Esophagus muscularis mucosa (tissue), 4 donors: ENCODE data around the gene PAK5. TPM values are rescaled to one million over a fixed set of nuclear protein-coding genes. Genes with fewer than 3 reads are reported as not detected.

Experiments
- DNase-seq: peaks from one replicate; pipeline ENCODE4 v3.0.0-alpha.2; 2017; ENCODE audit errors: extremely low spot score
- H3K27ac ChIP-seq, 4 donors: fragments of 200-600 bp; sonication (generic); replicated peaks in 1 of 4; 1 replicate in 3 of 4; 2 replicates in 1 of 4; pipeline ENCODE4 v1.5.1; 2016 to 2019; ENCODE audit warnings: mild to moderate bottlenecking in 1 of 4
- H3K27me3 ChIP-seq, 4 donors: fragments of 200-600 bp; sonication (generic); one replicate each; pipeline versions ENCODE4 v1.5.1 to v1.6.0; 2016 to 2019
- H3K36me3 ChIP-seq, 4 donors: fragments of 200-600 bp; sonication (generic); one replicate each; pipeline ENCODE4 v1.5.1; 2016 to 2019
- H3K4me1 ChIP-seq, 4 donors: fragments of 200-600 bp; sonication (generic); one replicate each; pipeline ENCODE4 v1.5.1; 2016 to 2019
- H3K4me3 ChIP-seq, 4 donors: fragments of 200-600 bp; sonication (generic); 1 replicate in 2 of 4; 2 replicates in 2 of 4; pipeline ENCODE4 v1.5.1; 2016 to 2019; ENCODE audit warnings: mild to moderate bottlenecking in 4 of 4, moderate library complexity in 1 of 4
- H3K9me3 ChIP-seq, 4 donors: fragments of 200-600 bp; sonication (generic); 1 replicate in 3 of 4; 2 replicates in 1 of 4; pipeline ENCODE4 v1.5.1; 2016 to 2019
- CTCF ChIP-seq, 3 experiments: fragments of 200-600 bp in 2 of 3; fragments of 450-650 bp in 1 of 3; sonication (generic) in 2 of 3; IDR thresholded peaks; one replicate each; pipeline ENCODE4 v1.5.1; 2017 to 2019; ENCODE audit warnings: antibody characterized with exemption in 3 of 3, mild to moderate bottlenecking in 2 of 3, moderate library complexity in 1 of 3
- EP300 ChIP-seq: sonication (generic); formaldehyde crosslinking; IDR thresholded peaks from one replicate; pipeline ENCODE4 v1.6.1; 2017; ENCODE audit warnings: antibody characterized with exemption
- POLR2A ChIP-seq: fragments of 450-650 bp; IDR thresholded peaks from one replicate; pipeline ENCODE4 v1.6.1; 2017; ENCODE audit warnings: antibody characterized with exemption, moderate library complexity, mild to moderate bottlenecking, low read depth
- POLR2AphosphoS5 ChIP-seq, 2 donors: sonication (generic); formaldehyde crosslinking; IDR thresholded peaks; one replicate each; pipeline ENCODE4 v1.6.1; 2017; ENCODE audit warnings: antibody characterized with exemption in 2 of 2
- WGBS: methylation state at CpG from one replicate; pipeline ENCODE4 v1.1.5; 2018; 5-methylcytosine and 5-hydroxymethylcytosine counted together
- intact Hi-C: fragments of 100-400 bp; cut with DNase I; formaldehyde crosslinking; loops from one replicate; pipeline ENCODE4 v1.15.1; 2023
- total RNA-seq, 4 donors: library from RNA; depleted of rRNA; stranded (reverse); fragments of >200 nt; gene quantifications; one replicate each; pipeline versions ENCODE4 v1.1.0 to v1.2.1, GENCODE V29; 2016

PAK5 gene
- total RNA-seq, 4 donors from 2014 or later, result 0.06 to 0.42 (median 0.20) TPM

GRCh38 chr20:9500121-9500520, 338.8 kb downstream of the PAK5 start:
- Histone ChIP-seq H3K27ac (no peak overlapping the region), H3K9me3 (no peaks in the 10 kb centered on the region), H3K27me3 (peaks cover 0 to 5% (median 2%) of the 10 kb centered on the region in 4 donors), H3K4me1 (peaks cover 0 to 6% (median 0%) of the 10 kb centered on the region in 4 donors), H3K4me3 (no peak overlapping the region), H3K36me3 (no peaks in the 10 kb centered on the region)
- TF ChIP-seq POLR2A (no peak), EP300 (no peak), CTCF (IDR thresholded peaks at IDR 0.05) (no peak), POLR2AphosphoS5 (IDR thresholded peaks at IDR 0.05) (no peak)
- DNase-seq, result no peak
- intact Hi-C loops, result no loop called here
- WGBS, result 40% methylated on average over 2 of the region's 2 CpGs

- WGBS, result 89% methylated on average over 5 of the region's 5 CpGs
- peaks cover 0 to 6% (median under 1%) of the 10 kb centered on the region in 4 donors for H3K4me1 ChIP-seq
- no peak overlapping the region for H3K27ac ChIP-seq
- intact Hi-C loops, result no loop called here
- no peak overlapping the region for H3K4me3 ChIP-seq
- H3K9me3 ChIP-seq, result no peaks in the 10 kb centered on the region
- H3K36me3 ChIP-seq, result no peaks in the 10 kb centered on the region
- DNase-seq, result no peak
- TF ChIP-seq CTCF (IDR thresholded peaks at IDR 0.05) (no peak), EP300 (no peak), POLR2A (no peak), POLR2AphosphoS5 (IDR thresholded peaks at IDR 0.05) (no peak)
- H3K27me3 ChIP-seq, result no peaks in the 10 kb centered on the region
These were observed 339.6 kb downstream of the PAK5 start for GRCh38 chr20:9499126-9499899.

- intact Hi-C loops, result no loop called here
- H3K27me3 ChIP-seq, result no peaks in the 10 kb centered on the region
- peaks cover 0 to 13% (median 9%) of the 10 kb centered on the region in 4 donors for H3K4me1 ChIP-seq
- no peak for TF ChIP-seq CTCF (IDR thresholded peaks at IDR 0.05)
- no peak for TF ChIP-seq POLR2AphosphoS5 (IDR thresholded peaks at IDR 0.05)
- TF ChIP-seq POLR2A, result no peak
- TF ChIP-seq EP300, result no peak
- WGBS, result 68% methylated on average over 4 of the region's 4 CpGs
- H3K9me3 ChIP-seq, result no peaks in the 10 kb centered on the region
- no peak for DNase-seq
- H3K36me3 ChIP-seq, result no peaks in the 10 kb centered on the region
- no peak overlapping the region for H3K4me3 ChIP-seq
- H3K27ac ChIP-seq, result no peak overlapping the region
These were observed 340.6 kb downstream of the PAK5 start for GRCh38 chr20:9498322-9498721.

- H3K9me3 ChIP-seq, result no peaks in the 10 kb centered on the region
- TF ChIP-seq POLR2AphosphoS5 (IDR thresholded peaks at IDR 0.05) (no peak), CTCF (IDR thresholded peaks at IDR 0.05) (no peak), POLR2A (no peak), EP300 (no peak)
- no peak overlapping the region for H3K4me3 ChIP-seq
- no peak overlapping the region for H3K27ac ChIP-seq
- 91% methylated on average over 3 of the region's 3 CpGs for WGBS
- H3K36me3 ChIP-seq, result no peaks in the 10 kb centered on the region
- no peaks in the 10 kb centered on the region for H3K27me3 ChIP-seq
- H3K4me1 ChIP-seq, result peaks cover 0 to 18% (median 12%) of the 10 kb centered on the region in 4 donors
- intact Hi-C loops, result no loop called here
- DNase-seq, result no peak
These were observed 342.7 kb downstream of the PAK5 start for GRCh38 chr20:9496155-9496554.
